Measurements from ENCODE around the gene SMG7.

GRCh38 chr1:183466781-183467180 is 5.5 kb upstream of the SMG7 start:
- TF ChIP-seq CTCF (conservative IDR thresholded peaks at IDR 0.05; ENCODE audit: low read length) = no peak
- no peak for TF ChIP-seq EZH2phosphoT487 (IDR thresholded peaks at IDR 0.05; ENCODE audit: borderline replicate concordance, low read depth, low read length)
